GM20000 (cell line): ENCODE measurements around the gene FZD10.

Experiments used
- DNase-seq: peaks from one replicate; pipeline ENCODE4 v3.0.0; 2012; ENCODE audit warnings: low spot score
- TF ChIP-seq, protein P1 (sequence below): IDR thresholded peaks from 2 replicates; pipeline ENCODE4 v1.5.1; 2012; ENCODE audit warnings: mild to moderate bottlenecking, control low read depth; ENCODE audit errors: extremely low read depth, missing control alignments

The FZD10 gene

DNA sequence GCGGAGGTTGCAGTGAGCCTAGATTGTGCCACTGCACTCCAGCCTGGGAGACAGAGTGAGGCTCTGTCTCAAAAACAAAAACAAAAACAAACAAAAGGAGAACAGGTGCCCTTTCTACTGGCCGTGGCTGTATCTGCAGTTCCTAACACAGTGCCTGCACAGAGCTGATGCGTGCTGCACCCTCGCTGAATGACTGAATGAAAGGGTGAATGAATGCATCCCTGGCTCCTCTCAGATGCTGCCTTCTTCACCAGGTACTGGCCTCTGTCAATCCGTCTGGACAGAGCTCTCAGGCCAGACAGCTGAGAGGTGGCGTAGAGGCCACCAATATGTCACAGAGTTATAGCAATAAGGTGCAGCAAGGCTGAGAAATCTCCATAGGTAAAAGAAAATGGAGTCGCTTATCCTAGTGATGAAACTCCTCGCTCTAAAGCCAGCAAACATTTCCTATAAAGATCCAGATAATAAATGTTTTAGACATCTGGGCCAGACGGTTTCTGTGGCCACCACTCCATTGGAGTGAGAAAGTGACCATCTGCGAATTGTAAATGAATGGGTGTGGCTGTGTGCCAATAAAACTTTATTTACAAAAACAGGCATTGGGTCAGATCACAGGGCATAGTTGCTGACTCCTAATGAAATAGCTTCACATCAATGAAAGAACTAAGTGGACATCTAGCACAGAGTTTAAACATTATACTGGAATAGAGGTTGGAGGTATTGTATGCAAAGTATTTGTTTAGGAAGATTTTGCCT, 15.9 kb upstream of the FZD10 start:
- TF ChIP-seq, protein P1, sequence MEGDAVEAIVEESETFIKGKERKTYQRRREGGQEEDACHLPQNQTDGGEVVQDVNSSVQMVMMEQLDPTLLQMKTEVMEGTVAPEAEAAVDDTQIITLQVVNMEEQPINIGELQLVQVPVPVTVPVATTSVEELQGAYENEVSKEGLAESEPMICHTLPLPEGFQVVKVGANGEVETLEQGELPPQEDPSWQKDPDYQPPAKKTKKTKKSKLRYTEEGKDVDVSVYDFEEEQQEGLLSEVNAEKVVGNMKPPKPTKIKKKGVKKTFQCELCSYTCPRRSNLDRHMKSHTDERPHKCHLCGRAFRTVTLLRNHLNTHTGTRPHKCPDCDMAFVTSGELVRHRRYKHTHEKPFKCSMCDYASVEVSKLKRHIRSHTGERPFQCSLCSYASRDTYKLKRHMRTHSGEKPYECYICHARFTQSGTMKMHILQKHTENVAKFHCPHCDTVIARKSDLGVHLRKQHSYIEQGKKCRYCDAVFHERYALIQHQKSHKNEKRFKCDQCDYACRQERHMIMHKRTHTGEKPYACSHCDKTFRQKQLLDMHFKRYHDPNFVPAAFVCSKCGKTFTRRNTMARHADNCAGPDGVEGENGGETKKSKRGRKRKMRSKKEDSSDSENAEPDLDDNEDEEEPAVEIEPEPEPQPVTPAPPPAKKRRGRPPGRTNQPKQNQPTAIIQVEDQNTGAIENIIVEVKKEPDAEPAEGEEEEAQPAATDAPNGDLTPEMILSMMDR: no peak
- DNase-seq: no peak

DNA sequence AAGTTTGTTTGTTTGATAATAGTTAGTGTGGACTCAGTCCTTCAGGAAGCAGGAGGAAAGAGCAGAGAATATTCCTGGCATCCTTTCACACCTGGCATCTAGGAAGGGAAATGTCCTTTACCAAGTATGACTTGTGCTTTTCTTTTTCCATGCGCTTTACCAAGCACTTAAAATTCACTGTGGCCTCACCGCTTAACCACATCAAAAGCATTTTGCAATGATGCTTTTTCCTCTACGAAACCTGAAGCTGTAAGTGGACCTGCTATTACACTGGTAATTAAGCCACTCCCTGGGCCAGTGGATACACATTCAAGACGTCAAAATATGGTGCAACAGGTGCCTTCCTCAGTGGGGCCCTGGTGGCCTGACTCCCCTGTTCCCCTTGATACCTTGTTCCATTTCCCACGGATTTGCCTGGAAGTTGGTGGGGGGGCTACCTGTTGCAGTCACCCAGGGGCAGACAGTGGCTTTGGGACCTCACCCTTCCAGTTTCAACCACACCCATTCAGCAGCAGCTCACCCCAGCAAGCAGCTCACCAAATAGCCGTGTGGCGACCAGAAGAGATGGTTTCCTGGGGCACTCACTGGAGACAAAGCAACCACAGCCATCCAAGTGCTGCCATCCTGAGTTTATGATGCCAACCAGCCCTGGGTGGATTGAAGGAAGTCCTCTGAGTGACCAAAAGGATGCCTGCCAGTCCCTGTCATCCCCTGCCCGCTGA, 14.2 kb upstream of the FZD10 start:
- DNase-seq: no peak
- TF ChIP-seq, protein P1: no peak

DNA sequence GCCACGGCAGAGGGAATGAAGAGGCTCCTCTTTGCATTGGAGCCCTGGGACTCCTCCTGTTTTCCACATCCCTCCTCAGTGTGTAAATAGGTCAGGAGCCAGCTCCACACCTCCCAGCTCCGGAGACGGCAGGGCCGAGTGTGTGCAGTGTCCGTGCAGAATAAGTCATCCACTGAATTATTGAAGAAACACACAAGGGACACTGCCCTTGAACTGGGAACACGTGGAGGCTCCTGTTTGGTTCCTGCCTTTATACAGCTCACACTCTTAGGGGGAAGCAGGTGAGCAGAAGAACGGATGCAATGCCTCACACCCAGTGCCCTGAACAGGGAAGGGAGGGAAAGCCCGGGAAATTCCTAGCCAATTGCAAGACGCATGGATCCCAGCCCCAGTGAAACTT, 10.4 kb upstream of the FZD10 start:
- DNase-seq: no peak
- TF ChIP-seq, protein P1: no peak

DNA sequence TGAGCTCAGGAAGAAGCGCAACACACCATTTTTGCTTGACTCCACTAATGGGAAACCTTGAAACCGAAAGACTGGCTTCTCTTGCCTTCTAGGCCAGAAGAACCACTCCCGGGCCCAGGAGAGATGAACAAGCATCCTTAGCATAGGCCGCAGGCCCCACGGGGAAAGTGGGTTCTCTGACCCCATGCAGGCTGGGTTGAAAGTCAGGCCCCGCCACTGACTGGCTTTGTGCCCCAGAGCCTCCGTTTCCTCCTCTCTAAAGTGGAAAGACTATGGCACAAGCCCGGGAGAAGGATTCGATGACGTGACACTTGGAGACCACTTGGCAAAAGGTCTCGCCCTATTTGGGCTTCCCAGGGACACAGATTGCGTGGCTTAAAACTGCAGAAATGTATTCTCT, 9.9 kb upstream of the FZD10 start:
- DNase-seq: no peak
- TF ChIP-seq, protein P1: no peak

DNA sequence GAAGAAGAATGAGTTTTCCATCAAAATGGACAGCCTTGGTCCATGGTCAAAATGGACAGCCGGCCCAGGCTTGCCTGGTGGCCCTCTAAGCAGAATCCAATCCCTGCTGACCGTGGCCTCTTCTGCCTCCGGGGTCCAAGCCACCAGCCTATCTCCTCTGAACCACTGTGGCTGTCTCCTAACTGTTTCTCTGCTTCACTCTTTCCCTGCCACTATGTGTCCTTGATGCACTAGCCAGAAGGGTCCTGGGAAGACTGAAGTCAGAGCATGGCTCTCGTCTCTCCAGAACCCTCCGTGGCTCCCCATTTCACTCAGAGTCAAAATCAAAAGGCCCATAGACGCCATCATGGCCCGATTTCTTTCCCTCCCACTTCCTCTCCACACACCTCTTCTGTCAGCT, 8.5 kb upstream of the FZD10 start:
- TF ChIP-seq, protein P1: no peak
- DNase-seq: no peak

DNA sequence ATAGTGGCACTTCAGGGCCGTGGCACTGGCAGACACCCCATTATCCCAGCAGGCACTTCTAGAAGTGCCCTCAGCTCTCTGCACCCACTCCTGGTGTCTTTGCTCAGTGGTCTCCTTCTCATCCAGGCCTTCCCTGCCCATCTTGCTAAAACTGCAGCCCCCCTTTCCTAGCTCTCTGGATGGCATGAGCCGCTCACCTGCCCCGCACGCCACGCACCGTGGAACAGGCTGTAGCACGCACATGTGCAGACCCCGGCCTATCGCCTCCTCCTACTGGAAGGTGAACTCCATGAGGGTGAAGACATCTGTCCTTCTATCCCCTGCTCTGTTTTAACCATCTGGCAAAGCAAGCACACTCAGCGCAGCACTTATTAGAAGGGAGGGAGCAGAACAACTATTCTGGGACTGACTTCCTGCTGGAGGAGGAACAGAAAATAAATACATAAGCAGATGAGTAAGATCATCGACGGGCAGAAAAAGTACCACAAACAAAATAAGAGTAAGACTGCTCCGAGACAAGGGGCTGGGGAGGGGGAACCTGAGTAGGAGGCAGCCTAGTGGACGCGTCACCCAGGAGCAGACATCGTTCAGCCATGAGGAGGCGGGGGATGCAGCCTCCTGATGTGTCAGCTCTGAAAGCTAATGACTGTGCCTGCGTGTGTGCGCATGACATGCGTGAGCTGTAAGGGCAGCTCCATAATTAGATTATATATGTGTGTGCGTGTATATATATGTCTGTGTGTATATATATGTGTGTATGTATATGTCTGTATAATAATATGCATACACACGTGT, 7.8 kb upstream of the FZD10 start:
- DNase-seq: no peak

More for the DNA sequence above, 7.8 kb upstream of the FZD10 start:
- TF ChIP-seq, protein P1: no peak
